K562 (cell line): ENCODE data around the gene MTSS2. TPM values are rescaled to one million over a fixed set of nuclear protein-coding genes. Genes with fewer than 3 reads are reported as not detected.

Source experiments
- CHD4 ChIP-seq: fragments of 200-600 bp; sonication (generic); IDR thresholded peaks from 3 replicates; pipeline ENCODE4 v1.6.1; 2012; ENCODE audit warnings: low read depth, mild to moderate bottlenecking, mixed read lengths, low read length, inconsistent platforms; ENCODE audit not compliant: insufficient read depth, insufficient replicate concordance, poor library complexity, severe bottlenecking
- ELK3 ChIP-seq: fragments of 450-650 bp; formaldehyde crosslinking; IDR thresholded peaks from 2 replicates; pipeline ENCODE4 v1.4.0; 2020; ENCODE audit warnings: mild to moderate bottlenecking
- FOXP4 ChIP-seq: sonication (generic); formaldehyde crosslinking; IDR thresholded peaks from 2 replicates; pipeline ENCODE4 v1.8.0; 2022; ENCODE audit warnings: mild to moderate bottlenecking, missing genetic modification reagents, borderline replicate concordance
- HDAC8 ChIP-seq: fragments of 450-650 bp; IDR thresholded peaks from 2 replicates; pipeline ENCODE4 v1.6.1; 2016; ENCODE audit warnings: mild to moderate bottlenecking, missing genetic modification characterization, moderate library complexity, missing compliant biosample characterization
- L3MBTL2 ChIP-seq: fragments of 450-650 bp; IDR thresholded peaks from 2 replicates; pipeline ENCODE4 v1.6.1; 2016; ENCODE audit warnings: mild to moderate bottlenecking, moderate library complexity
- MTA2 ChIP-seq: fragments of 450-650 bp; IDR thresholded peaks from 2 replicates; pipeline ENCODE4 v1.6.1; 2016; ENCODE audit warnings: low read depth
- RHOXF2B ChIP-seq: fragments of 250-450 bp; sonication (Bioruptor Pico); conservative IDR thresholded peaks from 2 replicates; pipeline ENCODE4 v1.5.1; 2021
- TFAP4 ChIP-seq: sonication (generic); formaldehyde crosslinking; IDR thresholded peaks from 2 replicates; pipeline ENCODE4 v1.8.0; 2022; ENCODE audit warnings: missing genetic modification reagents, mild to moderate bottlenecking, moderate library complexity, borderline replicate concordance
- ZBTB40 ChIP-seq, 2 experiments: fragments of 450-650 bp in 1 of 2; sonication (generic) in 1 of 2; formaldehyde crosslinking in 1 of 2; IDR thresholded peaks; 2 replicates each; pipeline versions ENCODE4 v1.7.1 to v1.9.0; 2016 to 2022; ENCODE audit warnings: inconsistent platforms in 1 of 2, mild to moderate bottlenecking in 1 of 2, missing genetic modification reagents in 1 of 2
- polyA plus RNA-seq, 8 experiments: library from polyadenylated mRNA; depleted of rRNA in 4 of 8; stranded (reverse) in 5 of 8; unstranded in 3 of 8; fragments of >200 nt; fragmentation: Nextera tagmentation in 2 of 8; fragmentation: Illumina TruSeq in 1 of 8; extraction: Ambion mirVana in 2 of 8; extraction: Trizol in 1 of 8; gene quantifications; 2 replicates each; pipeline versions ENCODE4 v1.2.1 to v1.2.3, GENCODE V29; 2011 to 2014; ENCODE audit warnings: inconsistent platforms in 1 of 8, missing spikeins in 1 of 8
- total RNA-seq, 7 experiments: library from RNA; depleted of rRNA in 6 of 7; stranded (reverse); fragments of >200 nt in 6 of 7; fragmentation: Illumina TruSeq in 2 of 7; extraction: Trizol in 2 of 7; gene quantifications; 2 replicates each; pipeline versions ENCODE4 v1.2.1 to v1.2.3, GENCODE V29; 2011 to 2021; ENCODE audit warnings: low replicate concordance in 1 of 7

MTSS2 gene
- total and polyA plus RNA-seq, 9 of the 15 experiments (the other 6 are each of a cell fraction or from before 2014, with no cell fraction given), result 0.11 to 60.3 (median 16.9) TPM

- TF ChIP-seq RHOXF2B (CRISPR knock-in tag) (no peak), MTA2 (0 out of 2 replicates have a peak, but pooled peaks have one; percentile 9), CHD4 (no peak), TFAP4 (CRISPR knock-in tag) (0 out of 2 replicates have a peak, but pooled peaks have one; percentile 27), HDAC8 (tag) (no peak), L3MBTL2 (peak; percentile 52; the same call in 1 of the 2 replicates), ELK3 (CRISPR knock-in tag) (no peak), FOXP4 (CRISPR knock-in tag) (no peak), ZBTB40 (IDR thresholded peaks at IDR 0.05) (0 out of 2 replicates have a peak, but pooled peaks have one; percentile 20), ZBTB40 (CRISPR knock-in tag; IDR thresholded peaks at IDR 0.05) (no peak)
Measured at GRCh38 chr16:70653809-70654771, 31.8 kb downstream of the MTSS2 start (continued).
